BJ (cell line): ENCODE results near the gene NMRK2. TPM values are rescaled to one million over a fixed set of nuclear protein-coding genes. Genes with fewer than 3 reads are reported as not detected.

ENCODE experiments used
- CTCF ChIA-PET: fragments of 350-600 bp; formaldehyde crosslinking; extraction: SDS; loops from one replicate; lab custom pipeline; 2021; ENCODE audit warnings: antibody characterized with exemption, inconsistent platforms; lab: Yijun Ruan, JAX
- POLR2A ChIA-PET: fragments of 300-600 bp; sonication (Branson Sonifier 250); formaldehyde crosslinking; extraction: SDS; loops from one replicate; lab custom pipeline; 2021; ENCODE audit warnings: antibody characterized with exemption; lab: Charles Lee
- DNase-seq: peaks from one replicate; pipeline ENCODE4 v3.0.0-alpha.2; 2011; ENCODE audit warnings: low read depth
- H3K27me3 ChIP-seq: 2 replicates; pipeline ENCODE4 v1.6.0; 2011; ENCODE audit warnings: low read length; ENCODE audit not compliant: control insufficient read depth, insufficient read depth
- H3K36me3 ChIP-seq: 2 replicates; pipeline ENCODE4 v1.5.1; 2011; ENCODE audit warnings: low read length; ENCODE audit not compliant: control insufficient read depth, insufficient read depth
- H3K4me3 ChIP-seq: 2 replicates; pipeline ENCODE4 v1.5.1; 2011; ENCODE audit warnings: low read depth, mild to moderate bottlenecking, control low read depth, low read length
- polyA plus RNA-seq: library from polyadenylated mRNA; depleted of rRNA; stranded (reverse); fragments of >200 nt; gene quantifications from 2 replicates; pipeline ENCODE4 v1.2.3, GENCODE V29; 2011
- TF ChIP-seq, protein P1 (sequence below): IDR thresholded peaks from 2 replicates; pipeline ENCODE4 v1.5.1; 2011; ENCODE audit warnings: low read depth, mild to moderate bottlenecking, control low read depth, inconsistent platforms, low read length, moderate library complexity; ENCODE audit not compliant: insufficient read depth

NMRK2 gene
- polyA plus RNA-seq, 1 experiment = not detected

DNA sequence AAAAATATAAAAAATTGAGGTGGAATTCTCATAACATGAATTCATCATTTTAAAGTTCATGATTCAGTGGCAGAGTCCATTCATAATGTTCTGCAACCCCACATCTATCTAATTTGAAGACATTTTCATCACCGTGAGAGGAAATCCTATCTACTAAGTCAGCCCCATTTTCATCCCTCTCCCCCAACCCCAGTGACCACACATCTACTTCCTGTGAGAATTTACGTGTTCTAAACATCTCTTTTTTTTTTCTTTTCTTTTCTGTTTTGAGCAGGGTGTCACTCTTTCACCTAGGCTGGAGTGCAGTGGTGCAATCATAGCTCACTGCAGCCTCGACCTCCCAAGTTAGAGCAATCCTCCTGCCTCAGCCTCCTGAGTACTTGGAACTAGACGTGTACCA, 34.9 kb upstream of the NMRK2 start:
- ChIA-PET POLR2A (no interaction called here), CTCF (no interaction called here)
- Histone ChIP-seq H3K27me3 (no peaks in the 10 kb centered on the region), H3K36me3 (no peaks in the 10 kb centered on the region), H3K4me3 (no peak overlapping the region)
- no peak for DNase-seq
- TF ChIP-seq, protein P1, sequence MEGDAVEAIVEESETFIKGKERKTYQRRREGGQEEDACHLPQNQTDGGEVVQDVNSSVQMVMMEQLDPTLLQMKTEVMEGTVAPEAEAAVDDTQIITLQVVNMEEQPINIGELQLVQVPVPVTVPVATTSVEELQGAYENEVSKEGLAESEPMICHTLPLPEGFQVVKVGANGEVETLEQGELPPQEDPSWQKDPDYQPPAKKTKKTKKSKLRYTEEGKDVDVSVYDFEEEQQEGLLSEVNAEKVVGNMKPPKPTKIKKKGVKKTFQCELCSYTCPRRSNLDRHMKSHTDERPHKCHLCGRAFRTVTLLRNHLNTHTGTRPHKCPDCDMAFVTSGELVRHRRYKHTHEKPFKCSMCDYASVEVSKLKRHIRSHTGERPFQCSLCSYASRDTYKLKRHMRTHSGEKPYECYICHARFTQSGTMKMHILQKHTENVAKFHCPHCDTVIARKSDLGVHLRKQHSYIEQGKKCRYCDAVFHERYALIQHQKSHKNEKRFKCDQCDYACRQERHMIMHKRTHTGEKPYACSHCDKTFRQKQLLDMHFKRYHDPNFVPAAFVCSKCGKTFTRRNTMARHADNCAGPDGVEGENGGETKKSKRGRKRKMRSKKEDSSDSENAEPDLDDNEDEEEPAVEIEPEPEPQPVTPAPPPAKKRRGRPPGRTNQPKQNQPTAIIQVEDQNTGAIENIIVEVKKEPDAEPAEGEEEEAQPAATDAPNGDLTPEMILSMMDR = no peak

DNA sequence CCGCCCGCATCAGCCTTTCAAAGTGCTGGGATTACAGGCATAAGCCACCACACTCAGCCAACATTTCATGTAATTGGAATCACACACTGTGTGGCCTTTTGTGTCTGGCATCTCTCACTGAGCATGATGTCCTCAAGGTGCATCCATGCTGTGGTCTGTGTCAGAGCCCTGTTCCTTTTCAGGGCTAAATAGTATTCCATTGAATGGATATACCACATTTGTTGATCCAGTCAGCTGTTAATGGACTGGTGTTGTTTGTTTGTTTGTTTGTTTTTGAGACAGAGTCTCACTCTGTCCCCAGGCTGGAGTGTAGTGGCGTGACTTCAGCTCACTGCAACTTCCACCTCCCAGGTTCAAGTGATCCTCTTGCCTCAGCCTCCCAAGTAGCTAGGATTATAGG, 34.4 kb upstream of the NMRK2 start:
- CTCF ChIA-PET = interaction anchor here (0.6 to 1.2 kb wide), 2 partner anchors 12 to 76 kb away, joined by 3 read pairs; no protein-coding TSS in a partner anchor
- TF ChIP-seq, protein P1 = no peak
- POLR2A ChIA-PET = no interaction called here
- no peaks in the 10 kb centered on the region for H3K36me3 ChIP-seq
- no peaks in the 10 kb centered on the region for H3K27me3 ChIP-seq
- DNase-seq = no peak
- no peak overlapping the region for H3K4me3 ChIP-seq

DNA sequence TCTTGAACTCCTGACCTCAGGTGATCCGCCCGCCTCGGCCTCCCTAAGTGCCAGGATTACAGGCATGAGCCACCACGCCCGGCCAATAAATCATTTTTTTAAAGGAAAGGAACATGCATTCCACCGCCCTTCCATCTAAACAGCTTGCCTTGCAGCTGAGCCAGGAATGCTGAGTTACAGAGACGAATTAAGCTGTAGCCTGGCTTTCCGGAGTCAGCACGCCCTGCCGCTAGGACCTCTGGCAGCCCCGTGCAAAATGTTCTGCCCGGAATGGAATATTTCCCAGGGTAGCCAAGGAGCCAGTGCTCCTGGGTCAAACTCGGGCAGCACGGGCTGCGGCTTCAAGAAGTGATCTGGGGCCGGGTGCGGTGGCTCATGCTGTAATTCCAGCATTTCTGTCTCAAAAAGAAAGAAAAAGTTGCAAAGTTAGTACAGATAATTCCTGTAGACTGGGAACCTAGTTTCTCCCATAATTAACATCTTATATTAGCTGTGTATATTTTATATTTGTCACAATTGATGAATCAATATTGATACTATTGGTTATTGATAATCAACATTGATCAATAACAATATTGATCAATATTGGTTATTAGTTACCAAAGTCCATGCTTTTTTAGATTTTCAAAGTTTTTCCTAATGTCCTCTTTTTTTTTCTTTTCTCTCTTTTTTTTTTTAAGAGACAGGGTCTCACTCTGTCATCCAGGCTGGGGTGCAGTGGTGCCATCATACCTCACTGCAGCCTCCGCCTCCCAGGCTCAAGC, 33.2 kb upstream of the NMRK2 start:
- H3K4me3 ChIP-seq = no peak overlapping the region
- CTCF ChIA-PET = interaction anchor here (1.2 kb wide), 1 partner anchor 77 kb away, joined by 3 read pairs; no protein-coding TSS in a partner anchor
- H3K36me3 ChIP-seq = no peaks in the 10 kb centered on the region
- no peak for DNase-seq
- TF ChIP-seq, protein P1 = no peak
- H3K27me3 ChIP-seq = no peaks in the 10 kb centered on the region
- POLR2A ChIA-PET = no interaction called here

DNA sequence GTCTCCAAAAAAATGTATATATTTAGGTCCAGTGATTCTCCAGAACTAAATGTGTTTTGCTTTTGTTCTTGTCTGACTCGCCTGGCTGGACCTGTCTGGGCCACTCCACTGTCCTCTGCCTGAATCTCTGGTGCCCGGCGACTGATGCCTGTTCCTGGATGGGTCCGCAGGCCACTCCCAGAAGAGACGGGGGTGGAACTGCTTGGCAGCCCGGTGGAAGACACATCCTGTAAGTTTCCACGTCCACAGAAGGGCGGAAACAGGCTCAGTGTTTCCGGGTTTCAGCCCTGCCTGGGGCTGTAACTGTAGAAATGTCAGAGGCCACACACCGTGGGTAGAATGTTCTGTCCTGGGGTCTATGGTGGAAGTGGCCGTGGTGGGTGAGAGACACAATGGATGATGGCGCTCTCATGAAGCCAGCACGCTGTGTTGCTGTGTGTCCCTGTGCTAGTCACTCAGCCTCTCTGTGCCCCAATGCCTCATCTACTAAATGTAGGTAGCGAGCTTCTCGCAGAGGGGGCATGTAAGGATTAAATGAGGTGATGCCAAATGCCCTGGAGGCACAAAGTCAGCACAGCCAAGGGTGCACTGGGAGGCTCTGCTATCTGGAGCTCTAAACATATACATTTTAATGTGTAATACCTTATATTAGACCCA, 30.4 kb upstream of the NMRK2 start:
- Histone ChIP-seq H3K36me3 (no peaks in the 10 kb centered on the region), H3K27me3 (no peaks in the 10 kb centered on the region), H3K4me3 (no peak overlapping the region)
- CTCF ChIA-PET = no interaction called here
- POLR2A ChIA-PET = no interaction called here
- no peak for DNase-seq
- TF ChIP-seq, protein P1 = no peak

DNA sequence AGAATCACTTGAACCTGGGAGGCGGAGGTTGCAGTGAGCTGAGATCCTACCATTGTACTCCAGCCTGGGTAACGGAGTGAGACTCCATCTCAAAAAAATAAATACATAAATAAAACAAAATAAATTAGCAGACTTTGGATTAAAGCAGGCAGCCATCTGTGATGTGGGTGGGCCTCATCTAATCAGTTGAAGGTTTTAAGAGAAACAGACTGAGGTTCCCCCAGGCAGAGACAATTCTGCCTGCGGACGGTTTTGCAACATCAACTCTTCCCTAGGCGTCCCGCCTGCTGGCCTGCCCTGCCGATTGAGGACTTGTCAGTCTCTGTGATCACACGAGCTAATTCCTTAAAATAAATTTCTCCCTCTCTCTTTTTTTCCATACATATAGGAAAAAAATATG, 28.6 kb upstream of the NMRK2 start:
- TF ChIP-seq, protein P1 = no peak
- Histone ChIP-seq H3K4me3 (no peak overlapping the region), H3K27me3 (no peaks in the 10 kb centered on the region), H3K36me3 (no peaks in the 10 kb centered on the region)
- POLR2A ChIA-PET = no interaction called here
- no peak for DNase-seq
- CTCF ChIA-PET = interaction anchor here (1.0 kb wide), 1 partner anchor 14 kb away, joined by 3 read pairs; no protein-coding TSS in a partner anchor
